Subcutaneous abdominal adipose tissue (tissue), 5 donors: ENCODE results near the gene ACVR1B.
"Not testable (repeated sequence)": the region's sequence is repeated elsewhere in the genome, so short reads cannot be mapped to it uniquely, and the experiment has no call there.

Experiments used
- H3K27ac ChIP-seq: one replicate; pipeline ENCODE4 v1.7.0; 2013; ENCODE audit warnings: low read depth, mild to moderate bottlenecking, inconsistent platforms, low read length, moderate library complexity
- H3K27me3 ChIP-seq, 5 donors: one replicate each; pipeline ENCODE4 v1.7.0; 2013; ENCODE audit warnings: low read length in 5 of 5, inconsistent platforms in 1 of 5; ENCODE audit not compliant: control insufficient read depth in 5 of 5, insufficient read depth in 4 of 5
- H3K36me3 ChIP-seq, 5 donors: one replicate each; pipeline ENCODE4 v1.7.0; 2013; ENCODE audit warnings: low read length in 5 of 5; ENCODE audit not compliant: control insufficient read depth in 5 of 5, insufficient read depth in 5 of 5
- H3K4me1 ChIP-seq, 5 donors: one replicate each; pipeline ENCODE4 v1.7.0; 2013; ENCODE audit warnings: low read length in 5 of 5, mild to moderate bottlenecking in 3 of 5, moderate library complexity in 1 of 5; ENCODE audit not compliant: control insufficient read depth in 5 of 5, insufficient read depth in 5 of 5
- H3K4me3 ChIP-seq, 5 donors: one replicate each; pipeline ENCODE4 v1.7.0; 2013; ENCODE audit warnings: low read length in 5 of 5, low read depth in 1 of 5
- H3K9ac ChIP-seq, 5 donors: one replicate each; pipeline ENCODE4 v1.7.0; 2013; ENCODE audit warnings: low read length in 5 of 5, mild to moderate bottlenecking in 4 of 5, moderate library complexity in 3 of 5
- H3K9me3 ChIP-seq, 5 donors: one replicate each; pipeline ENCODE4 v1.7.0; 2013; ENCODE audit warnings: low read length in 5 of 5; ENCODE audit not compliant: control insufficient read depth in 5 of 5
- donor health status: healthy.
- donor health status: healthy.
- donor health status: healthy.
- donor health status: healthy.
- donor health status: healthy.

The ACVR1B gene

GRCh38 chr12:51976376-51977160 lies 25.1 kb downstream of the ACVR1B start:
- Histone ChIP-seq H3K9me3 (no peaks in the 10 kb centered on the region), H3K27me3 (no peaks in the 10 kb centered on the region), H3K36me3 (peaks cover 7 to 44% (median 34%) of the 10 kb centered on the region in 5 donors), H3K27ac (no peak overlapping the region), H3K4me3 (no peak overlapping the region), H3K9ac (no peak overlapping the region), H3K4me1 (peaks cover 8 to 40% (median 36%) of the 10 kb centered on the region in 5 donors)

- Histone ChIP-seq H3K4me3 (no peak overlapping the region), H3K27me3 (no peaks in the 10 kb centered on the region), H3K9me3 (no peaks in the 10 kb centered on the region), H3K9ac (no peak overlapping the region), H3K27ac (no peak overlapping the region), H3K36me3 (peaks cover 7 to 51% (median 41%) of the 10 kb centered on the region in 5 donors), H3K4me1 (peaks cover 6 to 32% (median 28%) of the 10 kb centered on the region in 5 donors)
Measured at GRCh38 chr12:51977320-51977753, 25.8 kb downstream of the ACVR1B start.

GRCh38 chr12:51979306-51979705 lies 27.8 kb downstream of the ACVR1B start:
- not testable (repeated sequence) for H3K27me3 ChIP-seq, H3K4me3 ChIP-seq, H3K9me3 ChIP-seq, H3K9ac ChIP-seq, H3K27ac ChIP-seq
- Histone ChIP-seq H3K4me1 (peaks cover 0 to 12% (median 9%) of the 10 kb centered on the region in 5 donors), H3K36me3 (peaks cover 12 to 69% (median 60%) of the 10 kb centered on the region in 5 donors)

- H3K36me3 ChIP-seq, result peaks cover 16 to 76% (median 69%) of the 10 kb centered on the region in 5 donors
- H3K27me3 ChIP-seq, result no peaks in the 10 kb centered on the region
- no peaks in the 10 kb centered on the region for H3K9me3 ChIP-seq
- no peak overlapping the region for H3K4me3 ChIP-seq
- peaks cover 0 to 3% (median 3%) of the 10 kb centered on the region in 5 donors for H3K4me1 ChIP-seq
- no peak overlapping the region for H3K9ac ChIP-seq
- no peak overlapping the region for H3K27ac ChIP-seq
Measured at GRCh38 chr12:51980051-51980808, 28.7 kb downstream of the ACVR1B start.

- Histone ChIP-seq H3K4me3 (no peak overlapping the region), H3K9ac (no peak overlapping the region), H3K9me3 (no peaks in the 10 kb centered on the region), H3K27me3 (no peaks in the 10 kb centered on the region), H3K36me3 (peaks cover 16 to 76% (median 69%) of the 10 kb centered on the region in 5 donors), H3K4me1 (peaks cover 0 to 3% (median 0%) of the 10 kb centered on the region in 5 donors), H3K27ac (no peak overlapping the region)
Measured at GRCh38 chr12:51980809-51981127, 29.3 kb downstream of the ACVR1B start.

GRCh38 chr12:51984657-51985056 lies 33.2 kb downstream of the ACVR1B start:
- peaks cover 15 to 75% (median 66%) of the 10 kb centered on the region in 5 donors for H3K36me3 ChIP-seq
- H3K4me1 ChIP-seq, result peaks cover 0 to 3% (median 0%) of the 10 kb centered on the region in 5 donors
- no peak overlapping the region for H3K27ac ChIP-seq
- H3K9me3 ChIP-seq, result no peaks in the 10 kb centered on the region
- no peak overlapping the region for H3K4me3 ChIP-seq
- H3K9ac ChIP-seq, result no peak overlapping the region
- H3K27me3 ChIP-seq, result no peaks in the 10 kb centered on the region

GRCh38 chr12:51985154-51985835 lies 33.8 kb downstream of the ACVR1B start:
- Histone ChIP-seq H3K27ac (no peak overlapping the region), H3K4me1 (peaks cover 0 to 3% (median 0%) of the 10 kb centered on the region in 5 donors), H3K9me3 (no peaks in the 10 kb centered on the region), H3K4me3 (no peak overlapping the region), H3K9ac (no peak overlapping the region), H3K27me3 (no peaks in the 10 kb centered on the region), H3K36me3 (peaks cover 15 to 76% (median 67%) of the 10 kb centered on the region in 5 donors)

GRCh38 chr12:51986834-51987233 lies 35.3 kb downstream of the ACVR1B start:
- Histone ChIP-seq H3K36me3 (peaks cover 19 to 69% (median 63%) of the 10 kb centered on the region in 5 donors), H3K27ac (no peak overlapping the region), H3K9me3 (no peaks in the 10 kb centered on the region), H3K9ac (no peak overlapping the region), H3K4me3 (no peak overlapping the region), H3K27me3 (no peaks in the 10 kb centered on the region), H3K4me1 (no peaks in the 10 kb centered on the region)

GRCh38 chr12:51992246-51992645 lies 40.7 kb downstream of the ACVR1B start:
- Histone ChIP-seq H3K9ac (no peak overlapping the region), H3K9me3 (no peaks in the 10 kb centered on the region), H3K4me1 (no peaks in the 10 kb centered on the region), H3K36me3 (peaks cover 11 to 58% (median 51%) of the 10 kb centered on the region in 5 donors), H3K27ac (no peak overlapping the region), H3K4me3 (no peak overlapping the region), H3K27me3 (no peaks in the 10 kb centered on the region)

- peaks cover 11 to 61% (median 50%) of the 10 kb centered on the region in 5 donors for H3K36me3 ChIP-seq
- no peaks in the 10 kb centered on the region for H3K27me3 ChIP-seq
Measured at GRCh38 chr12:51994539-51994820, 43.0 kb downstream of the ACVR1B start.

More at GRCh38 chr12:51994539-51994820, 43.0 kb downstream of the ACVR1B start:
- Histone ChIP-seq H3K4me3 (no peak overlapping the region), H3K9me3 (no peaks in the 10 kb centered on the region), H3K27ac (no peak overlapping the region), H3K9ac (no peak overlapping the region), H3K4me1 (no peaks in the 10 kb centered on the region)
